K562 (cell line): ENCODE measurements around the gene TMEM208. TPM values are rescaled to one million over a fixed set of nuclear protein-coding genes. Genes with fewer than 3 reads are reported as not detected.

ENCODE experiments used
- BRD4 ChIP-seq: fragments of 200-600 bp; sonication (generic); IDR thresholded peaks from 2 replicates; pipeline ENCODE4 v1.6.1; 2017; ENCODE audit warnings: inconsistent platforms
- CAMTA2 ChIP-seq: fragments of 250-450 bp; sonication (Bioruptor Pico); conservative IDR thresholded peaks from 2 replicates; pipeline ENCODE4 v1.5.1; 2022
- CHD4 ChIP-seq: fragments of 200-600 bp; sonication (generic); IDR thresholded peaks from 3 replicates; pipeline ENCODE4 v1.6.1; 2012; ENCODE audit warnings: low read depth, mild to moderate bottlenecking, mixed read lengths, low read length, inconsistent platforms; ENCODE audit not compliant: insufficient read depth, insufficient replicate concordance, poor library complexity, severe bottlenecking
- LEF1 ChIP-seq: fragments of 450-650 bp; IDR thresholded peaks from 2 replicates; pipeline ENCODE4 v1.6.1; 2016; ENCODE audit warnings: mild to moderate bottlenecking
- MYBL2 ChIP-seq, 2 experiments: fragments of 450-650 bp in 1 of 2; sonication (generic) in 1 of 2; formaldehyde crosslinking in 1 of 2; IDR thresholded peaks; 2 replicates each; pipeline versions ENCODE4 v1.6.1 to v1.8.1; 2017 to 2022; ENCODE audit warnings: borderline replicate concordance in 1 of 2, inconsistent platforms in 1 of 2, low read depth in 1 of 2, mild to moderate bottlenecking in 1 of 2, missing genetic modification reagents in 1 of 2, moderate library complexity in 1 of 2
- PHF8 ChIP-seq: fragments of 200-600 bp; sonication (generic); IDR thresholded peaks from 2 replicates; pipeline ENCODE4 v1.6.1; 2012; ENCODE audit warnings: mixed run types, mild to moderate bottlenecking, inconsistent platforms, low read length, moderate library complexity, borderline replicate concordance
- PTBP1 ChIP-seq: fragments of 200-400 bp; formaldehyde crosslinking; IDR thresholded peaks from 2 replicates; pipeline ENCODE4 v1.6.1; 2017; ENCODE audit warnings: low read depth, low read length
- SIRT6 ChIP-seq: IDR thresholded peaks from one replicate; pipeline ENCODE4 v1.6.1; 2012; ENCODE audit warnings: low read depth, mild to moderate bottlenecking, control low read depth, inconsistent platforms, low read length, moderate library complexity
- TEAD1 ChIP-seq, 2 experiments: fragments of 450-650 bp in 1 of 2; sonication (generic) in 1 of 2; formaldehyde crosslinking; IDR thresholded peaks; 2 replicates each; pipeline versions ENCODE4 v1.4.0 to v1.8.0; 2020 to 2022; ENCODE audit warnings: mild to moderate bottlenecking in 2 of 2, missing genetic modification reagents in 1 of 2
- TRIM24 ChIP-seq, 2 experiments: fragments of 450-650 bp; IDR thresholded peaks; 2 replicates each; pipeline ENCODE4 v1.6.1; 2016
- VEZF1 ChIP-seq: fragments of 200-800 bp; sonication (Bioruptor generic); IDR thresholded peaks from 2 replicates; pipeline ENCODE4 v1.6.1; 2017; ENCODE audit warnings: missing genetic modification characterization, missing compliant biosample characterization
- ZNF140 ChIP-seq: fragments of 250-450 bp; sonication (Bioruptor Pico); IDR thresholded peaks from 2 replicates; pipeline ENCODE4 v1.8.0; 2021; ENCODE audit warnings: moderate library complexity, mild to moderate bottlenecking, inconsistent platforms
- polyA plus RNA-seq, 8 experiments: library from polyadenylated mRNA; depleted of rRNA in 4 of 8; stranded (reverse) in 5 of 8; unstranded in 3 of 8; fragments of >200 nt; fragmentation: Nextera tagmentation in 2 of 8; fragmentation: Illumina TruSeq in 1 of 8; extraction: Ambion mirVana in 2 of 8; extraction: Trizol in 1 of 8; gene quantifications; 2 replicates each; pipeline versions ENCODE4 v1.2.1 to v1.2.3, GENCODE V29; 2011 to 2014; ENCODE audit warnings: inconsistent platforms in 1 of 8, missing spikeins in 1 of 8
- total RNA-seq, 7 experiments: library from RNA; depleted of rRNA in 6 of 7; stranded (reverse); fragments of >200 nt in 6 of 7; fragmentation: Illumina TruSeq in 2 of 7; extraction: Trizol in 2 of 7; gene quantifications; 2 replicates each; pipeline versions ENCODE4 v1.2.1 to v1.2.3, GENCODE V29; 2011 to 2021; ENCODE audit warnings: low replicate concordance in 1 of 7
- TF ChIP-seq, protein P1 (sequence below): sonication (generic); formaldehyde crosslinking; IDR thresholded peaks from 2 replicates; pipeline ENCODE4 v1.8.1; 2023; ENCODE audit warnings: missing genetic modification reagents, mild to moderate bottlenecking, borderline replicate concordance
- TF ChIP-seq, protein P2 (sequence below): fragments of 250-450 bp; sonication (Bioruptor Pico); IDR thresholded peaks from 2 replicates; pipeline ENCODE4 v1.5.0; 2022; ENCODE audit warnings: mild to moderate bottlenecking
- TF ChIP-seq, protein P3 (sequence below): fragments of 450-650 bp; IDR thresholded peaks from 2 replicates; pipeline ENCODE4 v1.6.1; 2016; ENCODE audit warnings: antibody characterized with exemption

The TMEM208 gene
- total and polyA plus RNA-seq, 9 of the 15 experiments (the other 6 are each of a cell fraction or from before 2014, with no cell fraction given): 31.8 to 239 (median 54.3) TPM

- TF ChIP-seq, protein P1, sequence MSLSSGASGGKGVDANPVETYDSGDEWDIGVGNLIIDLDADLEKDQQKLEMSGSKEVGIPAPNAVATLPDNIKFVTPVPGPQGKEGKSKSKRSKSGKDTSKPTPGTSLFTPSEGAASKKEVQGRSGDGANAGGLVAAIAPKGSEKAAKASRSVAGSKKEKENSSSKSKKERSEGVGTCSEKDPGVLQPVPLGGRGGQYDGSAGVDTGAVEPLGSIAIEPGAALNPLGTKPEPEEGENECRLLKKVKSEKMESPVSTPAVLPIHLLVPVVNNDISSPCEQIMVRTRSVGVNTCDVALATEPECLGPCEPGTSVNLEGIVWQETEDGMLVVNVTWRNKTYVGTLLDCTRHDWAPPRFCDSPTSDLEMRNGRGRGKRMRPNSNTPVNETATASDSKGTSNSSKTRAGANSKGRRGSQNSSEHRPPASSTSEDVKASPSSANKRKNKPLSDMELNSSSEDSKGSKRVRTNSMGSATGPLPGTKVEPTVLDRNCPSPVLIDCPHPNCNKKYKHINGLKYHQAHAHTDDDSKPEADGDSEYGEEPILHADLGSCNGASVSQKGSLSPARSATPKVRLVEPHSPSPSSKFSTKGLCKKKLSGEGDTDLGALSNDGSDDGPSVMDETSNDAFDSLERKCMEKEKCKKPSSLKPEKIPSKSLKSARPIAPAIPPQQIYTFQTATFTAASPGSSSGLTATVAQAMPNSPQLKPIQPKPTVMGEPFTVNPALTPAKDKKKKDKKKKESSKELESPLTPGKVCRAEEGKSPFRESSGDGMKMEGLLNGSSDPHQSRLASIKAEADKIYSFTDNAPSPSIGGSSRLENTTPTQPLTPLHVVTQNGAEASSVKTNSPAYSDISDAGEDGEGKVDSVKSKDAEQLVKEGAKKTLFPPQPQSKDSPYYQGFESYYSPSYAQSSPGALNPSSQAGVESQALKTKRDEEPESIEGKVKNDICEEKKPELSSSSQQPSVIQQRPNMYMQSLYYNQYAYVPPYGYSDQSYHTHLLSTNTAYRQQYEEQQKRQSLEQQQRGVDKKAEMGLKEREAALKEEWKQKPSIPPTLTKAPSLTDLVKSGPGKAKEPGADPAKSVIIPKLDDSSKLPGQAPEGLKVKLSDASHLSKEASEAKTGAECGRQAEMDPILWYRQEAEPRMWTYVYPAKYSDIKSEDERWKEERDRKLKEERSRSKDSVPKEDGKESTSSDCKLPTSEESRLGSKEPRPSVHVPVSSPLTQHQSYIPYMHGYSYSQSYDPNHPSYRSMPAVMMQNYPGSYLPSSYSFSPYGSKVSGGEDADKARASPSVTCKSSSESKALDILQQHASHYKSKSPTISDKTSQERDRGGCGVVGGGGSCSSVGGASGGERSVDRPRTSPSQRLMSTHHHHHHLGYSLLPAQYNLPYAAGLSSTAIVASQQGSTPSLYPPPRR (CRISPR knock-in tag): no peak
- TF ChIP-seq CHD4: no peak
- TF ChIP-seq LEF1: peak; percentile 83
- TF ChIP-seq CAMTA2 (CRISPR knock-in tag): no peak
- TF ChIP-seq VEZF1 (CRISPR knock-in tag): peak; percentile 62
- TF ChIP-seq TRIM24 (IDR thresholded peaks at IDR 0.05): peak in 1 of 2 experiments; percentile 25; a peak in 1 of 4 replicates
- TF ChIP-seq, protein P2, sequence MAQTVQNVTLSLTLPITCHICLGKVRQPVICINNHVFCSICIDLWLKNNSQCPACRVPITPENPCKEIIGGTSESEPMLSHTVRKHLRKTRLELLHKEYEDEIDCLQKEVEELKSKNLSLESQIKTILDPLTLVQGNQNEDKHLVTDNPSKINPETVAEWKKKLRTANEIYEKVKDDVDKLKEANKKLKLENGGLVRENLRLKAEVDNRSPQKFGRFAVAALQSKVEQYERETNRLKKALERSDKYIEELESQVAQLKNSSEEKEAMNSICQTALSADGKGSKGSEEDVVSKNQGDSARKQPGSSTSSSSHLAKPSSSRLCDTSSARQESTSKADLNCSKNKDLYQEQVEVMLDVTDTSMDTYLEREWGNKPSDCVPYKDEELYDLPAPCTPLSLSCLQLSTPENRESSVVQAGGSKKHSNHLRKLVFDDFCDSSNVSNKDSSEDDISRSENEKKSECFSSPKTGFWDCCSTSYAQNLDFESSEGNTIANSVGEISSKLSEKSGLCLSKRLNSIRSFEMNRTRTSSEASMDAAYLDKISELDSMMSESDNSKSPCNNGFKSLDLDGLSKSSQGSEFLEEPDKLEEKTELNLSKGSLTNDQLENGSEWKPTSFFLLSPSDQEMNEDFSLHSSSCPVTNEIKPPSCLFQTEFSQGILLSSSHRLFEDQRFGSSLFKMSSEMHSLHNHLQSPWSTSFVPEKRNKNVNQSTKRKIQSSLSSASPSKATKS: no peak
- no peak for TF ChIP-seq MYBL2 (IDR thresholded peaks at IDR 0.05; ENCODE audit: low read depth)
- no peak for TF ChIP-seq MYBL2 (CRISPR knock-in tag; IDR thresholded peaks at IDR 0.05; ENCODE audit: borderline replicate concordance)
- TF ChIP-seq, protein P3, sequence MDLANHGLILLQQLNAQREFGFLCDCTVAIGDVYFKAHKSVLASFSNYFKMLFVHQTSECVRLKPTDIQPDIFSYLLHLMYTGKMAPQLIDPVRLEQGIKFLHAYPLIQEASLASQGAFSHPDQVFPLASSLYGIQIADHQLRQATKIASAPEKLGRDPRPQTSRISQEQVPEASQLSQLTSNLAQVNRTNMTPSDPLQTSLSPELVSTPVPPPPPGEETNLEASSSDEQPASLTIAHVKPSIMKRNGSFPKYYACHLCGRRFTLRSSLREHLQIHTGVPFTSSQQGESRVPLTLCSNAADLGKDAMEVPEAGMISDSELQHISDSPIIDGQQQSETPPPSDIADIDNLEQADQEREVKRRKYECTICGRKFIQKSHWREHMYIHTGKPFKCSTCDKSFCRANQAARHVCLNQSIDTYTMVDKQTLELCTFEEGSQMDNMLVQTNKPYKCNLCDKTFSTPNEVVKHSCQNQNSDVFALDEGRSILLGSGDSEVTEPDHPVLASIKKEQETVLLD: peak; percentile 59; the same call in 1 of the 2 replicates
- no peak for TF ChIP-seq BRD4
- no peak for TF ChIP-seq ZNF140 (CRISPR knock-in tag)
- TF ChIP-seq TEAD1 (CRISPR knock-in tag; IDR thresholded peaks at IDR 0.05): peak in 1 of 2 experiments; percentile 82; a peak in 1 of 4 replicates
- TF ChIP-seq SIRT6: no peak
- no peak for TF ChIP-seq PTBP1
- peak; percentile 13; the same call in 1 of the 2 replicates for TF ChIP-seq PHF8
Measured at GRCh38 chr16:67241008-67241900, 14.3 kb downstream of the TMEM208 start (continued).
